DMS53 treated with DMSO at 0.1 percent for 48 hours (cell line): ENCODE measurements around the gene EIF3CL.
"Not testable (repeated sequence)": the region's sequence is repeated elsewhere in the genome, so short reads cannot be mapped to it uniquely, and the experiment has no call there.

Source experiments
- DNase-seq: peaks from one replicate; lab custom pipeline; 2025; ENCODE audit not compliant: unreplicated experiment; lab: John Stamatoyannopoulos, UW

Gene EIF3CL

DNA sequence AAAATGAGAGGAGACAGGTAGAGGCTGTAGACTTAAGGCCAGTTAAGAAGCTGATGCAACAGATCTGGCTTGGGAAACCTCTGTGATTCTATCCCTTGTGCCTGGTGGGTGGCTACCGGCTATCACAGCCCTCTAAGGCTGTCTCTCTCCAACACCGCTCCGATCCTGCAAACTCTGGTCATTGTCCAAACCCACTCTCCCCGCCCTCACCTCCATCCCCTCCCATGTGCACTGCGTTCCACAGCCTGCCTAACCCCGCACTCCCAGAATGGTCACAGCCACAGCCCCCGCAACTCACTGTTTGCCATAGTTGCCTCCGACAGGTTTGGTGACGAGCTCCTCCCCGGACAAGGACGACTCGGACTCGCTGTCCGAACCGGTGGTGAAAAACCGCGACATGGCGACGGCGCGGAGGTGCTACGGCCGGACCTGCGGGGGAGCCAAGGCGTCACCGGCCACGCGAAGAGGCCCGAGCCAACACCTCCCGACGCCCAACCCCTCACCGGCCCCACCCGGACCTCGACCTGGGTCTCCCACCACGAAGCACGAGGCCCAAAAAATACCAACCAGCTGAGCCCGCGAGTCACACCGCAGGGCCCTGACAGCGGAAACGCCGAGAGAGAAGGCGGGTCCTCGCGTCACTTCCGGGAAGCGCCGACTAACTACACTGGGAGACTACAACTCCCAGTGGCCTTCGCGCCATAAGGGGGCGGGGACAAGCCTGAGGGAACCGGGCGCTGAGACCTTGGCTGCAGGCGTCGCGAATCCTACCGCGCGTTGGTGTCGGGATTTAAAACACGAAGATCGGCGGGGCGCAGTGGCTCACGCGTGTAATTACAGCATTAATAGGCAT, at the start of gene EIF3CL:
Gene EIF3CL (minus strand): TSS at position 622 of the 853 bp plus-strand sequence. CDS start 223 bp downstream, at position 399.
- not testable (repeated sequence) for DNase-seq

- DNase-seq: not testable (repeated sequence)
Observed at GRCh38 chr16:28447081-28447480, 43.4 kb upstream of the EIF3CL start.

DNA sequence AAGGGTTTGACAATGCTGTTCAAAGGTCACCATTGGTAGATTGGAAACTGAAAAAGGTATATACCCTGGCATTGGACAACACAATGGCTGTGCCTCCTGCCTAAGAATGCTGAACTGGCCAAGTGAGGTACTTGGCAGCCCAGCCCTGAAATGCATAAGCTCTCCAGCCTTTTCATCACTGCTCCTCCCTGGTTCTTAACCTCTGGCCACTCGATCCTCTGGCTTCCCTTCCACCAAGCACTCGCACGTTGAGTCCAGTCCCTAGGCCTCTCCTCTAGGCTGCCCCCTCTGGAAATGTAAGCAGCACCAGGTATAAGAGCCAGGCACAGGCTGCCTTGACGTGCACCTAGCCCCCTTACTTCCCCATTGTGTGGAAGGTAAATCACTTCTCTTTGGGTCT, 42.7 kb upstream of the EIF3CL start:
- not testable (repeated sequence) for DNase-seq

DNA sequence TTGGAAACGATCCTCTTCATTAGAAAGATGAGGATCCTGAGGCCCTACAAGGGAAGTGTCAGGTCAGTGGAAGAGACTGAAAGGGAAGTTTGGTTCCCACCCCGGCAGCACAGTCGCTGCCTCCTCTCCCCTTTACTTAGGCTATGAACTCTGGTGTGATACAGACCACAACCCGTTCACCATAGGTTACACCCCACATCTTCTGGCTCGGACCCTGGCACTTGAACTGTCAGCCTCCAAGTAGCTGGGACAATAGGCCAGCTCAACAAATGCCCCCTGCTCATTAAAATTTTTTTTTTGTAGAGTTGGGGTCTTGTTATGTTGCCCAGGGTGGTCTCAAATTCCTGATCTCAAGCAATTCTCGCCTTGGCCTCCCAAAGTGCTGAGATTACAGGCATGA, 40.3 kb upstream of the EIF3CL start:
- not testable (repeated sequence) for DNase-seq

DNA sequence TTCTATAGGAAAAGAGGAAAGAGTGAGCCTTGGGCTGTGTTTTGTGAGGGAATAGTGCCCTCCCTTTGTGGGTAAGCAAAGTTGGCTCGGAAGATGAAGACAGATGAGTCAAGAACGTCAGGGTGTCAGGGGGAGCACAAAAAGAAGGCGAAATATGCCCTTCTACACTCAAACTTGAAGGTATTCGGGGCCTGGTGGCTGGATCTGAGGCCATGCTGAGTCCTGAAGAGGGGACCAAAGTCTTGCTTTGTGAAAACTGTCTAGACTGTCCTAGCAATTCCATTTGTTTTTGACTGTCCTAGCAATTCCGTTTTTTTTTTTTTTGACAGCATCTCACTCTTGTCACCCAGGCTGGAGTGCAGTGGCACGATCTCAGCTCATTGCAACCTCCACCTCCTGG, 35.3 kb upstream of the EIF3CL start:
- DNase-seq: not testable (repeated sequence)

DNA sequence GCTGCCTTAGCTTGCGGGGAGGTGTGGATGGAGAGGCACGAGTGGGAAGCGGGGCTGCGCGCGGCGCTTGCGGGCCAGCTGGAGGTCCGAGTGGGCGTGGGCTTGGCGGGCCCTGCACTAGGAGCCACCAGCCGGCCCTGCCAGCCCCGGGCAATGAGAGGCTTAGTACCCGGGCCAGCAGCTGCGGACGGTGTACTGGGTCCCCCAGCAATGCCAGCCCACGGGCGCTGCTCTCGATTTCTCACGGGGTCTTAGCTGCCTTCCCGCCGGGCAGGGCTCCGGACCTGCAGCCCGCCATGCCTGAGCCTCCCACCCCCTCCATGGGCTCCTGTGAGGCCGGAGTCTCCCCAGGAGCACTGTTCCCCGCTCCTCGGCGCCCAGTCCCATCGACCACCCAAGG, 31.7 kb upstream of the EIF3CL start:
- DNase-seq: not testable (repeated sequence)

DNA sequence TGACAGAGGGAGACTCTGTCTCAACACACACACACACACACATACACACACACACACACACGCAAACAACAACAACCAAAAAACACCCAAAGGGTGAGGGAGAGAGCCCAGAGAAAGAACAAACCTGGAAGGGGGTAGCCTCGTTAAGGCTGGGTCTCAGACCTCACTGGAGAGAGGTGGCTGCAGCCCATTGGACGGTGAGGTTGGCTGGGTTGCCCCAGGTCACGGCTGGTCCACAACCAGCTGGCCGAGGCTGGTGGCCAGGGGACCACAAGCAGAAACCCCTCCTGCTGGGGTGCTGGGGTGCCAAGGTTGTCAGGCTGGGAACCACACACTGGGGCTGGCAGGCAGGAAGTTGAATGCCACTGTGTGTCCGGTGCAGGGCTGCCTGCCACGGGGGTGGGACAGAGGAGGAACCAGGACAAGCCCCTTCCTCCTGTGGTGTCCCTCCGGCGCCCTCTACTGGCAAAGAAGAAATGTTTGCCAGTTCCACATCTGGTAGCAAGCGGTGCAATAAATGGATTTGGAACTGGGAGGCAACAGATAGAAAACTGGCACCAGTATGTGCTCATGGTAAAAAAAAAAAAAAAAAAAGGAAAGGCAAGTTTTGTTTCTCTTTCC, 22.5 kb upstream of the EIF3CL start:
- not testable (repeated sequence) for DNase-seq

DNA sequence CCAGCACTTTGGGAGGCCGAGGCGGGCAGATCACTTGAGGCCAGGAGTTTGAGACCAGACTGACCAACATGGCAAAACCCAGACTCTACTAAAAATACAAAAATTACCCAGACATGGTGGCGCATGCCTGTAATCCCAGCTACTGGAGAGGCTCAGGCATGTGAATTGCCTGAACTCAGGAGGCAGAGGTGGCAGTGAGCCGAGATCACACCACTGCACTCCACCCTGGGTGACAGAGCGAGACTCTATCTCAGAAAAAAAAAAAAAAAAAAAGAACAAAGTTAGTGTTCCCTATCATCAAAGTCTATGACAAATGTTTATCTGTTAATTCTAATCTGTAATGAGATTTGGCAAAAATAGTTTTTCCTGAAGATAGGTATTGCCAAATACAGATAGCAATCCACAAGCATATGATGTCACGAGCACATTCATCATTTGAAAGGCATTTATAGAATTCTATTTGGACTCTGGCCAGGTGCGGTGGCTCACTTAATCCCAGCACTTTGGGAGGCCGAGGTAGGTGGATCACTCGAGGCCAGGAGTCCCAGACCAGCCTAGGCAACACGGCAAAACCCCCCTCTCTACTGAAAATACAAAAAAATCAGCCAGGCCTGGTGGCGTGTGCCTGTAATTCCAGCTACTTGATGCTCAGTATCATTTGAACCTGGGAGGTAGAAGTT, 17.6 kb upstream of the EIF3CL start:
- DNase-seq: not testable (repeated sequence)

DNA sequence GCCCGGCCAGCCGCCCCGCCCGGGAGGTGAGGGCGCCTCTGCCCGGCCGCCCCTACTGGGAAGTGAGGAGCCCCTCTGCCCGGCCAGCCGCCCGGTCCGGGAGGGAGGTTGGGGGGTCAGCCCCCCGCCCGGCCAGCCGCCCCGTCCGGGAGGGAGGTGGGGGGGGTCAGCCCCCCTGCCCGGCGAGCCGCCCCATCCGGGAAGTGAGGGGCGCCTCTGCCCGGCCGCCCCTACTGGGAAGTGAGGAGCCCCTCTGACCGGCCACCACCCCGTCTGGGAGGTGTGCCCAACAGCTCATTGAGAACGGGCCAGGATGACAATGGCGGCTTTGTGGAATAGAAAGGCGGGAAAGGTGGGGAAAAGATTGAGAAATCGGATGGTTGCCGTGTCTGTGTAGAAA, 13.4 kb upstream of the EIF3CL start:
- not testable (repeated sequence) for DNase-seq

- DNase-seq: not testable (repeated sequence)
Observed at GRCh38 chr16:28414530-28414929, 10.9 kb upstream of the EIF3CL start.

DNA sequence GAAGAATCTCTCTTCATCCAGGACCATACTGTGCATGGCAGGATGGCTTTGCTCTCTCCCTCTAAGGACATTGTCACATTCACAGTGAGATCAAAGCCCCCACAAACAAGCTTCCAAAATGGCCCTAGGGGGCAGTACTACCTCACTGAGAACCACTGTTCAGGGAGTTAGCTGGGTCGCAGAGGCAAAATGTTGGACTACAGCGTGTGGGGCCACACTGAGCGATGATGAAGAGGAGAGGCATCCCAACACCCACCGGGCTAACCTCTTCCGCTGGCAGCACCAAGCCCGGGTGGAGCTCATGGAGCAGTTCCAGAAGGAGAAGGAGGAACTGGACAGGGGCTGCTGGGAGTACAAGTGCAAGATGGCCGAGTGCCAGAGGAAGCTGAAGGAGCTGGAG, 9.9 kb upstream of the EIF3CL start:
- DNase-seq: not testable (repeated sequence)

DNA sequence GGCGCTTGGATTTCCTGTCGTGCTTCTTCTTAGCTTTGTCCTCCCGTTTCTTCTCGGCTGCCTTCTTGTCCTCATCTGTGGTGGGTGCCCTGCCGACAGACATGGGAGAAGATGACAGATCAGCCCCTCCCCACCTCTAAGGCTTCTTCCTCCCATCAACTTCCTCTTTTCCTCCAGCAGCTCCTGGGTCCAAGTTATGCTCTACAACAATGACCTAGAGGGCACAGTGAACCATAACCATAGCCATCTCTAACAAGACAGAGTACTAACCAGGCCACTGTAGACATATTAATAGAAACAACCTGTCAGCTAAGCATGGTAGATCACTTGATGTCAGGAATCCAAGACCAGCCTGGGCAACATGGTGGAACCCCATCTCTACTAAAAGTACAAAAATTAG, 11.6 kb downstream of the EIF3CL start:
- not testable (repeated sequence) for DNase-seq

DNA sequence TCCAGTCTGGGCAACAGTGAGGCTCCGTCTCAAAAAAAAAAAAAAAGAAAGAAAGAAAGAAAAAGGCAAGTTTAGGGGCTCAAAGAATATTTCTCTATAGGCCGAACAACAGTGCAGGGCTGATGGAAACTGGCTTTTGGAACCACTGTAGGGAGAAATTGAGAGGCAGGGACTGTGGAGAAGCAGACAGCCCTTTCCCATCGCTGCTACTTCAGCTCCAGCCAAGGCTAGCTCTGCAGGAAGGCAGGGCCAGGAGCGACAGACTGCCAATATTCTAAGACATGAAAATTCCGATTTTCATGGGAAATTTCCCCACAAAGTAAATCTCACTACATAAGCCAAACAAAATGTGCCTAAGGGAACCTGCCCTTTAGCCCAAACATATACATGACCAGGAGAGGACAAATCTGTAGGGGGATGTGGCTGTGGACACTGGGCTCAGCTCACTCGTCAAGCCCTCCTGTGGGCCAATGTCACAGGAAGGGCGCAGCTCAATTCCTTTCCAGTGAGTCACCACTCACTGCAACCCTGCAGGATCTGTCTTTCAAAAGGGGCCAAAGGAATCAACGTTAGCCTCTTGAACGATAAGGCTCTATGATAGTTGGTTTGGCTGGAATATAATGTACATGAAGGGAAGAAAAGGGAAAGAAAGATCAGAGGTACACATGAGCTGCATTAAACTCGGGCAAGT, 21.3 kb downstream of the EIF3CL start:
- not testable (repeated sequence) for DNase-seq

DNA sequence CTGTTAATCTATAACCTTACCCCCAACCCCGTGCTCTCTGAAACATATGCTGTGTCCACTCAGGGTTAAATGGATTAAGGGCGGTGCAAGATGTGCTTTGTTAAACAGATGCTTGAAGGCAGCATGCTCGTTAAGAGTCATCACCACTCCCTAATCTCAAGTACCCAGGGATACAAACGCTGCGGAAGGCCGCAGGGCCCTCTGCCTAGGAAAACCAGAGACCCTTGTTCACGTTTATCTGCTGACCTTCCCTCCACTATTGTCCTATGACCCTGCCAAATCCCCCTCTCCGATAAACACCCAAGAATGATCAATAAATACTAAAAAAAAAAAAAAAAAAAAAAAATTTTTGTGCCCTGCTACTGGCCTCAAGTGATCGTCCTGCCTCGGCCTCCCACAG, 25.8 kb downstream of the EIF3CL start:
- not testable (repeated sequence) for DNase-seq

GRCh38 chr16:28377108-28377625, 26.5 kb downstream of the EIF3CL start:
- not testable (repeated sequence) for DNase-seq

DNA sequence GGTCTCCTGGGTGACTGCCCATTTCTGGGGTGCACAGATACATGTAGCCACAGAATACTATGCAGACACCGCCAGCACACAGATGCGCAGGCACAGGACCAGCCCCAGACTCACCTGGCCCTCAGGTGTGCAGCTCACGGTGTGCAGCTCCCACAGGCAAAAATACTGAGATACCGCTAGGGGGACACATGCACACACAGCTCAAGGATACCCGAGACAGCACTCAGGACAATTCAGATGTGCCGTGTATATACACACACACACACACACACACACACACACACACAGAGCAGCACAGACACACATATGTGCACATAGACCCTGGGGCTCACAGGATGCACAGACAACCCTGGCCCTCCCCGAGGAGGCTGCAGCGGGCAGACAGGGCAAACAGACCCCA, 28.5 kb downstream of the EIF3CL start:
- not testable (repeated sequence) for DNase-seq

GRCh38 chr16:28374281-28374680, 29.4 kb downstream of the EIF3CL start:
- DNase-seq: not testable (repeated sequence)

- DNase-seq: not testable (repeated sequence)
Observed at GRCh38 chr16:28367926-28368325, 35.7 kb downstream of the EIF3CL start.

DNA sequence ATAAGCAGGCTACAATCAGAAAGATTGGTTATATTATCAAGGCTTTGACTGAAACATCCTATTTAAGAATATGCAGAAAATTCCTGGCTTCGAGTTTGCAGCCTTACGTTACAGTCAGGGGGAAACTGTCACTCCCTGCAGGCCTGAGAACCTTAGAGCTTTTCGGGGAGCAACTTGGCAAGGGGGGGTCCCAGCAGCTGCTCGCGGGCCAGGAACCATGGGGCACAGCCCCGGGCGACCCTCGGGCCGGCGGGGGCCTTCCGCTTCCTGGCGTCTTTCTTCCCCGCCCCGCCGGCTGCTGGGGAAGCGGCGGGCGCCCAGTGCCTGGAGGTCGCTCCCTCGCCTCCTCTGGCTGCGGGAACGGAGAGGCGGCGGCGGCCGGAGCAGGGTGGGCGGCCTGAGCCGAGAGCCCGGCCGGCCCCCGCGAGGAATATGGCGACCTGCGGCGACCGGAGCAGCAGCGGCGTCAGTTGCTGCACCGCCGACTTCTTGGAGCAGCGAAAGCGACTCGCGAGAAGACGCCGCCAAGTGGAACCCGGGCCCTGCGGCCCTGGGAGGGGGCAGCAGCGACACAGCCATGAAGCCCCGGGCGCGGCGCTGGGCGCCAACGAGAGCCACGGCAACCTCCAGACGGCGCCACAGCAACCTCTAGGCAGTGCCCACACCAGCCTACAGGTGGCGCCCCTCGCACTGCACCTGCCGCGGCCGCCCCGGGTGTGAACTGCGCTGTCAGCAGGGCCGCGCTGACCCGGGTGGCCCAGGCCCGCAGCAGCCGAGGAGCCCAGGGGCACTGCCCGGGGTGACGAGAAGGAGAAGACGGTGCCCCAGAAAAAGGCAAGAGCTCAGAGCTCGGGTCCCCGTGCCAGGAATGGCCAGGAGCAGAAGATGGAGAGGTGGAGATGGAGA, 39.1 kb downstream of the EIF3CL start:
- DNase-seq: not testable (repeated sequence)

- DNase-seq: not testable (repeated sequence)
Observed at GRCh38 chr16:28363408-28363807, 40.2 kb downstream of the EIF3CL start, which contains the start of gene NPIPB6. Gene NPIPB6 (minus strand): TSS chr16:28363508. CDS start chr16:28362822, 686 bp downstream.
